Stimulated activated CD4-positive, alpha-beta T cell treated with anti-CD3 and anti-CD28 coated beads, Interleukin-4, amount 100 ng/mL, for 1 hour (primary cell): ENCODE measurements around the gene LRG1.

Experiments used
- DNase-seq: peaks from one replicate; pipeline ENCODE4 v3.0.0-alpha.2; 2020

LRG1 gene

GRCh38 chr19:4491446-4491845 is 48.4 kb downstream of the LRG1 start:
- no peak for DNase-seq

- no peak for DNase-seq
These were observed 51.3 kb downstream of the LRG1 start for GRCh38 chr19:4488496-4488895.

- DNase-seq: no peak
These were observed 52.3 kb downstream of the LRG1 start for GRCh38 chr19:4487572-4487971.
